Neural cell (in vitro differentiated cells): Measurements from ENCODE around the gene ARHGAP6. TPM values are rescaled to one million over a fixed set of nuclear protein-coding genes. Genes with fewer than 3 reads are reported as not detected.

Source experiments
- H2AFZ ChIP-seq: fragments of 200-600, 300-800 bp; sonication (generic), shearing (Covaris generic); 2 replicates; pipeline ENCODE4 v1.6.0; 2014; ENCODE audit warnings: low read depth, mild to moderate bottlenecking, antibody characterized with exemption, low read length, moderate library complexity
- H3F3A ChIP-seq: fragments of 200-600 bp; shearing (Covaris generic); 2 replicates; pipeline ENCODE4 v1.6.1; 2016; ENCODE audit warnings: mild to moderate bottlenecking, moderate library complexity, mixed read lengths, antibody characterized with exemption, low read length; ENCODE audit not compliant: insufficient read depth, poor library complexity, severe bottlenecking
- H3K27ac ChIP-seq: fragments of 200-600, 300-800 bp; sonication (generic), shearing (Covaris generic); 2 replicates; pipeline ENCODE4 v1.5.1; 2014; ENCODE audit warnings: mild to moderate bottlenecking, low read length, moderate library complexity
- H3K27me3 ChIP-seq: fragments of 300-800, 200-600 bp; sonication (generic), shearing (Covaris generic); 2 replicates; pipeline ENCODE4 v1.6.0; 2014; ENCODE audit warnings: mild to moderate bottlenecking, low read depth, low read length, moderate library complexity; ENCODE audit not compliant: insufficient read depth
- H3K36me3 ChIP-seq: fragments of 300-800, 200-600 bp; sonication (generic), shearing (Covaris generic); 2 replicates; pipeline ENCODE4 v1.5.1; 2014; ENCODE audit warnings: mild to moderate bottlenecking, antibody characterized with exemption, low read length, moderate library complexity; ENCODE audit not compliant: insufficient read depth
- H3K4me2 ChIP-seq: fragments of 300-800, 200-600 bp; sonication (generic), shearing (Covaris generic); 2 replicates; pipeline ENCODE4 v1.6.0; 2014; ENCODE audit warnings: mild to moderate bottlenecking, low read length
- H3K4me3 ChIP-seq: fragments of 300-800, 200-600 bp; sonication (generic), shearing (Covaris generic); 2 replicates; pipeline ENCODE4 v1.5.1; 2014; ENCODE audit warnings: mild to moderate bottlenecking, low read length, moderate library complexity
- H3K79me2 ChIP-seq: fragments of 200-600 bp; shearing (Covaris generic); replicated peaks from 2 replicates; pipeline ENCODE4 v1.6.0; 2014; ENCODE audit warnings: mild to moderate bottlenecking, low read length, moderate library complexity; ENCODE audit not compliant: insufficient read depth
- H3K9ac ChIP-seq: fragments of 300-800, 200-600 bp; sonication (generic), shearing (Covaris generic); 2 replicates; pipeline ENCODE4 v1.6.1; 2016; ENCODE audit warnings: mild to moderate bottlenecking, low read length, mixed read lengths
- H3K9me2 ChIP-seq: fragments of 200-600 bp; shearing (Covaris generic); 2 replicates; pipeline ENCODE4 v1.6.1; 2016; ENCODE audit warnings: mild to moderate bottlenecking, low read length, mixed read lengths; ENCODE audit not compliant: insufficient read depth
- H3K9me3 ChIP-seq: fragments of 200-600, 300-800 bp; sonication (generic), shearing (Covaris generic); 2 replicates; pipeline ENCODE4 v1.6.1; 2016; ENCODE audit warnings: mild to moderate bottlenecking, mixed run types, low read length, moderate library complexity, mixed read lengths
- H4K20me1 ChIP-seq: fragments of 200-600 bp; shearing (Covaris generic); 2 replicates; pipeline ENCODE4 v1.6.1; 2016; ENCODE audit warnings: mild to moderate bottlenecking, mixed run types; ENCODE audit not compliant: insufficient read depth
- EP300 ChIP-seq: fragments of 450-650 bp; conservative IDR thresholded peaks from 2 replicates; pipeline ENCODE4 v1.6.1; 2014; ENCODE audit warnings: antibody characterized with exemption, mild to moderate bottlenecking, moderate library complexity; ENCODE audit not compliant: poor library complexity, severe bottlenecking
- EZH2 ChIP-seq: fragments of 200-600, 300-800 bp; shearing (Covaris generic), sonication (generic); IDR thresholded peaks from 2 replicates; pipeline ENCODE4 v1.6.1; 2014; ENCODE audit warnings: antibody characterized with exemption, low read length, borderline replicate concordance, mild to moderate bottlenecking; ENCODE audit not compliant: insufficient read depth, poor library complexity, severe bottlenecking
- MXI1 ChIP-seq: fragments of 450-650 bp; conservative IDR thresholded peaks from 2 replicates; pipeline ENCODE4 v1.6.1; 2014; ENCODE audit warnings: antibody characterized with exemption, mild to moderate bottlenecking; ENCODE audit not compliant: poor library complexity, severe bottlenecking
- POLR2AphosphoS5 ChIP-seq: IDR thresholded peaks from 2 replicates; pipeline ENCODE4 v1.6.1; 2012
- RAD21 ChIP-seq: fragments of 450-650 bp; conservative IDR thresholded peaks from 2 replicates; pipeline ENCODE4 v1.6.1; 2014; ENCODE audit warnings: antibody characterized with exemption, mild to moderate bottlenecking, moderate library complexity
- SMC3 ChIP-seq: fragments of 450-650 bp; conservative IDR thresholded peaks from 2 replicates; pipeline ENCODE4 v1.6.1; 2014; ENCODE audit warnings: antibody characterized with exemption, mild to moderate bottlenecking, moderate library complexity; ENCODE audit not compliant: poor library complexity
- TAF1 ChIP-seq: IDR thresholded peaks from 2 replicates; pipeline ENCODE4 v1.6.1; 2012; ENCODE audit warnings: low read depth
- polyA plus RNA-seq: library from polyadenylated mRNA; depleted of rRNA; stranded (reverse); fragments of >200 nt; gene quantifications from 2 replicates; pipeline ENCODE4 v1.2.3, GENCODE V29; 2014
- TF ChIP-seq, protein P1 (sequence below): IDR thresholded peaks from 2 replicates; pipeline ENCODE4 v1.6.1; 2012; ENCODE audit warnings: borderline replicate concordance
- TF ChIP-seq, protein P2 (sequence below): fragments of 450-650 bp; IDR thresholded peaks from 2 replicates; pipeline ENCODE4 v1.5.1; 2014; ENCODE audit warnings: antibody characterized with exemption, mild to moderate bottlenecking, moderate library complexity; ENCODE audit not compliant: poor library complexity, severe bottlenecking

Gene ARHGAP6
- polyA plus RNA-seq, 1 donor from 2014 or later, result 0.40 TPM

DNA sequence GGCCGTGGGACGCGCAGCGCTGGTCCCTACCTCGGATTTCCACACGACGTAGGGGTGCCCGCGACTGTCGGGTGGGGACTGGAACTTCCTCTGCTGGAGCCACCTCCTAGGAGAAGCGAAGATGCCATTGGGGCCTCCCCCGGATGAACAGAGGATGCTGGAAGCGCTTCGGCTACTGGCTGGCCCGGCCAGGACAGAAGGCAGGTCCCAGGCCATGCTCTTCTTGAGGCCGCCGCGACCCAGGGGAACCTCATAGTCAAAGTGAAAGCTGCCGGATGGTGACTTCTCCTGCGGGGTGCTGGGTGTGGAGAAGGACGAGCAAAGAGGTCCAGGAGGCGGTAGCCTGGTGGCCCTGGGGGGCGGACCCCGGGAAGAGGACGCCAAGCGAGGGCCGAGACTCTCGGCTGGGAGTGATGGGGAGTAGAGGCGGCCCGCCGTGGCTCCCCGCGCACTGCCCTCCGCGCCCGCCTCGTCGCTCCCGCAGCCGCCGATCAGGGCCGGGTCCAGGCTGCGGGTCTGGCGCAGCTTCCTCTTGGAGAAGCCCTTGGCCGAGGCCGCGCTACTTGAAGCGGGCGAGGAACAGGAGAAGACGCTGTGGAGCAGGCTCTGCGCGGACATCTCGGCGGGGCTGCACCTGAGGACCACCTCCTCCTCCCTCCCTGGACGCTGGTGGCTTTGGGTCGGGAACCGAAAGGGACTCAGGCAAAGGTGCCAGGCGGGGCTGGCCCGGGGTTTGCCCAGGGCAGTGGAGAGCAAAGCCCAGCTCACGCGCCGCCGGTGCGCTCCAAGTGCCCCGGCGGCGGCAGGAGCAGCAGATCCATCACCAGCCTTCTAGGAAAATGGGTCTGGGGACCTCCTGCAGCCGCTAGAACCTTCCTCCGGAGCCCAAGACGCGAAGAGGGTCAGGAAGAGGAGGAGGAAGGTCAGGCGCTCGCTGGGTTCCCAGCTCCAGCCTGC is 1.2 kb downstream of the ARHGAP6 start:
- TF ChIP-seq, protein P1, sequence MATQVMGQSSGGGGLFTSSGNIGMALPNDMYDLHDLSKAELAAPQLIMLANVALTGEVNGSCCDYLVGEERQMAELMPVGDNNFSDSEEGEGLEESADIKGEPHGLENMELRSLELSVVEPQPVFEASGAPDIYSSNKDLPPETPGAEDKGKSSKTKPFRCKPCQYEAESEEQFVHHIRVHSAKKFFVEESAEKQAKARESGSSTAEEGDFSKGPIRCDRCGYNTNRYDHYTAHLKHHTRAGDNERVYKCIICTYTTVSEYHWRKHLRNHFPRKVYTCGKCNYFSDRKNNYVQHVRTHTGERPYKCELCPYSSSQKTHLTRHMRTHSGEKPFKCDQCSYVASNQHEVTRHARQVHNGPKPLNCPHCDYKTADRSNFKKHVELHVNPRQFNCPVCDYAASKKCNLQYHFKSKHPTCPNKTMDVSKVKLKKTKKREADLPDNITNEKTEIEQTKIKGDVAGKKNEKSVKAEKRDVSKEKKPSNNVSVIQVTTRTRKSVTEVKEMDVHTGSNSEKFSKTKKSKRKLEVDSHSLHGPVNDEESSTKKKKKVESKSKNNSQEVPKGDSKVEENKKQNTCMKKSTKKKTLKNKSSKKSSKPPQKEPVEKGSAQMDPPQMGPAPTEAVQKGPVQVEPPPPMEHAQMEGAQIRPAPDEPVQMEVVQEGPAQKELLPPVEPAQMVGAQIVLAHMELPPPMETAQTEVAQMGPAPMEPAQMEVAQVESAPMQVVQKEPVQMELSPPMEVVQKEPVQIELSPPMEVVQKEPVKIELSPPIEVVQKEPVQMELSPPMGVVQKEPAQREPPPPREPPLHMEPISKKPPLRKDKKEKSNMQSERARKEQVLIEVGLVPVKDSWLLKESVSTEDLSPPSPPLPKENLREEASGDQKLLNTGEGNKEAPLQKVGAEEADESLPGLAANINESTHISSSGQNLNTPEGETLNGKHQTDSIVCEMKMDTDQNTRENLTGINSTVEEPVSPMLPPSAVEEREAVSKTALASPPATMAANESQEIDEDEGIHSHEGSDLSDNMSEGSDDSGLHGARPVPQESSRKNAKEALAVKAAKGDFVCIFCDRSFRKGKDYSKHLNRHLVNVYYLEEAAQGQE, result no peak
- TF ChIP-seq SMC3 (no peak), EZH2 (no peak), TAF1 (no peak), MXI1 (no peak), RAD21 (no peak), POLR2AphosphoS5 (no peak), EP300 (no peak)
- TF ChIP-seq, protein P2, sequence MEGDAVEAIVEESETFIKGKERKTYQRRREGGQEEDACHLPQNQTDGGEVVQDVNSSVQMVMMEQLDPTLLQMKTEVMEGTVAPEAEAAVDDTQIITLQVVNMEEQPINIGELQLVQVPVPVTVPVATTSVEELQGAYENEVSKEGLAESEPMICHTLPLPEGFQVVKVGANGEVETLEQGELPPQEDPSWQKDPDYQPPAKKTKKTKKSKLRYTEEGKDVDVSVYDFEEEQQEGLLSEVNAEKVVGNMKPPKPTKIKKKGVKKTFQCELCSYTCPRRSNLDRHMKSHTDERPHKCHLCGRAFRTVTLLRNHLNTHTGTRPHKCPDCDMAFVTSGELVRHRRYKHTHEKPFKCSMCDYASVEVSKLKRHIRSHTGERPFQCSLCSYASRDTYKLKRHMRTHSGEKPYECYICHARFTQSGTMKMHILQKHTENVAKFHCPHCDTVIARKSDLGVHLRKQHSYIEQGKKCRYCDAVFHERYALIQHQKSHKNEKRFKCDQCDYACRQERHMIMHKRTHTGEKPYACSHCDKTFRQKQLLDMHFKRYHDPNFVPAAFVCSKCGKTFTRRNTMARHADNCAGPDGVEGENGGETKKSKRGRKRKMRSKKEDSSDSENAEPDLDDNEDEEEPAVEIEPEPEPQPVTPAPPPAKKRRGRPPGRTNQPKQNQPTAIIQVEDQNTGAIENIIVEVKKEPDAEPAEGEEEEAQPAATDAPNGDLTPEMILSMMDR, result no peak
- H3K9ac ChIP-seq, result no peak overlapping the region
- H3K36me3 ChIP-seq, result no peaks in the 10 kb centered on the region
- H2AFZ ChIP-seq, result no peak overlapping the region
- peak overlapping the region; percentile 74 for H3K4me3 ChIP-seq
- no peaks in the 10 kb centered on the region for H4K20me1 ChIP-seq
- H3K9me2 ChIP-seq, result no peaks in the 10 kb centered on the region
- no peak overlapping the region for H3K4me2 ChIP-seq
- H3F3A ChIP-seq, result no peaks in the 10 kb centered on the region
- no peak overlapping the region for H3K27ac ChIP-seq
- H3K9me3 ChIP-seq, result no peaks in the 10 kb centered on the region
- H3K79me2 ChIP-seq, result no peaks in the 10 kb centered on the region
- peaks cover 44% of the 10 kb centered on the region for H3K27me3 ChIP-seq

DNA sequence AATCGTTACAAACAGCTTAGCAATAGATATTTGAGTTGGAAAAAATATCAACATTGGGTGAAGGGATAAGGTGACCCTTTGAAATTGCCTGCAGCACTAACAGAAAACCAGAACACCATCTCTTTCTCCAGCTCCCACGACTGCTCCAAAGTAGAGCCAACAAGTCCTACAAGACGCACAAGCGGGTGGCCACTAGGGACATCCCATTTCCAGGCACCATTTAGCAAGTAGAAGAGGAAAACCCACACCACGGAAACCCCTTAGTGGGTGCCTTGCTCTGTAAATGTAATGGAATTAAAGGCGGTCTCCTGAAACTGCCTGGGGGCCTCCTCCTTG is 1.9 kb downstream of the ARHGAP6 start:
- Histone ChIP-seq H3K4me3 (peak overlapping the region; percentile 74), H3K36me3 (no peaks in the 10 kb centered on the region), H3K4me2 (no peak overlapping the region), H3K27ac (no peak overlapping the region), H3K9me3 (no peaks in the 10 kb centered on the region), H3K9ac (no peak overlapping the region), H4K20me1 (no peaks in the 10 kb centered on the region), H2AFZ (no peak overlapping the region), H3K27me3 (peaks cover 44% of the 10 kb centered on the region), H3K9me2 (no peaks in the 10 kb centered on the region), H3K79me2 (no peaks in the 10 kb centered on the region), H3F3A (no peaks in the 10 kb centered on the region)
- TF ChIP-seq, protein P1, result no peak
- TF ChIP-seq EZH2 (no peak), RAD21 (no peak), POLR2AphosphoS5 (no peak), MXI1 (no peak), TAF1 (no peak), EP300 (no peak), SMC3 (no peak)
- TF ChIP-seq, protein P2, result no peak
